AG04449 (cell line): ENCODE data around the gene VPS33A.

Experiments used
- CTCF ChIA-PET: fragments of 350-600 bp; formaldehyde crosslinking; extraction: SDS; loops from one replicate; lab custom pipeline; 2021; ENCODE audit warnings: antibody characterized with exemption; lab: Yijun Ruan, JAX
- POLR2A ChIA-PET: fragments of 400-600, 350-600 bp; formaldehyde crosslinking; extraction: SDS; loops from one replicate; lab custom pipeline; 2020; ENCODE audit warnings: antibody characterized with exemption, inconsistent platforms; lab: Yijun Ruan, JAX
- DNase-seq: peaks from one replicate; pipeline ENCODE4 v3.0.0-alpha.2; 2010; ENCODE audit warnings: low read depth, low spot score
- H3K4me3 ChIP-seq: 2 replicates; pipeline ENCODE4 v1.5.1; 2011; ENCODE audit warnings: low read depth, mild to moderate bottlenecking, control low read depth, low read length
- TF ChIP-seq, protein P1 (sequence below): IDR thresholded peaks from one replicate; pipeline ENCODE4 v1.5.1; 2011; ENCODE audit warnings: mild to moderate bottlenecking, moderate library complexity, low read length, control low read depth, inconsistent platforms; ENCODE audit not compliant: insufficient read depth; ENCODE audit errors: missing control alignments

The VPS33A gene

DNA sequence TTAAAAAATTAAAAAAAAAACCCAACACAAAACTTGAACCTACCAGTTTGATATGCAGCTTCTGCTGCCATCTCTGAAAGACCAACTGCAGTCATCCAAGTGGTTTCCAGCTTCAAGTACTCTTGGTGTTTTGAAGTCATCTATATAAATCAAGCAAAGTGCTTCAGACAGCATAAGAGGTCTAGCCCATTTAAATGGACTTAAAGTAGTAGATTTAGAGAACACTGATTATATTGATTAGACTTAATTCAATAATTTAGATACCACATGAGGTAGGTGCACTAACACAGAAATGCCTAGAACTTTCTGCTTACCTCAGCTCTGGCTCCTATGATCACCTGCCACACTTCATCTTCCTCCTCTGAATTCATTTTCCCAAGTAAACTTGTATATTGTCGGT lies 49.8 kb downstream of the VPS33A start:
- CTCF ChIA-PET: interaction anchor here (1.1 to 1.3 kb wide), 3 partner anchors 11 to 140 kb away, joined by 3 to 4 read pairs (median 3); no protein-coding TSS in a partner anchor

DNA sequence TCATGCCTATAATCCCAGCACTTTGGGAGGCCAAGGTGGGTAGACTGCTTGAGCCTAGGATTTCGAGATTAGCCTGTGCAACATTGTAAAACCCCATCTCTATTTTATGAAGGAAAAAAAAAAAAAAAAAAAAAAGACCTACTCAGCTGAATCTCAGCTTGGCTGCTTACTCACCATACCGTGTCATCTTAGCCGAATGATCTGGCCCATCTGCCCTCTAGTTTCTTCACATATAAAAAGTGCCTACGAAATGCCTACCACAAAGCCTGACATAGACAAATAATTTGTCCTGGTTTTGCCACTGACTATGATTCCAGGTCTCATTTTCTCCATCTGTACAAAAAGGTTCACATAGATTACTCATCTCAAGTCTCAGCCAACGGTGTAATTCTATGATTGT lies 50.5 kb downstream of the VPS33A start:
- TF ChIP-seq, protein P1, sequence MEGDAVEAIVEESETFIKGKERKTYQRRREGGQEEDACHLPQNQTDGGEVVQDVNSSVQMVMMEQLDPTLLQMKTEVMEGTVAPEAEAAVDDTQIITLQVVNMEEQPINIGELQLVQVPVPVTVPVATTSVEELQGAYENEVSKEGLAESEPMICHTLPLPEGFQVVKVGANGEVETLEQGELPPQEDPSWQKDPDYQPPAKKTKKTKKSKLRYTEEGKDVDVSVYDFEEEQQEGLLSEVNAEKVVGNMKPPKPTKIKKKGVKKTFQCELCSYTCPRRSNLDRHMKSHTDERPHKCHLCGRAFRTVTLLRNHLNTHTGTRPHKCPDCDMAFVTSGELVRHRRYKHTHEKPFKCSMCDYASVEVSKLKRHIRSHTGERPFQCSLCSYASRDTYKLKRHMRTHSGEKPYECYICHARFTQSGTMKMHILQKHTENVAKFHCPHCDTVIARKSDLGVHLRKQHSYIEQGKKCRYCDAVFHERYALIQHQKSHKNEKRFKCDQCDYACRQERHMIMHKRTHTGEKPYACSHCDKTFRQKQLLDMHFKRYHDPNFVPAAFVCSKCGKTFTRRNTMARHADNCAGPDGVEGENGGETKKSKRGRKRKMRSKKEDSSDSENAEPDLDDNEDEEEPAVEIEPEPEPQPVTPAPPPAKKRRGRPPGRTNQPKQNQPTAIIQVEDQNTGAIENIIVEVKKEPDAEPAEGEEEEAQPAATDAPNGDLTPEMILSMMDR: no peak
- DNase-seq: no peak
- ChIA-PET CTCF (interaction anchor here (1.3 kb wide), 1 partner anchor 11 kb away, joined by 4 read pairs; no protein-coding TSS in a partner anchor), POLR2A (interaction anchor here (2.0 kb wide), 1 partner anchor 10 kb away, joined by 4 read pairs; the partner anchor contains the start of gene DIABLO)
- no peak overlapping the region for H3K4me3 ChIP-seq

More for the DNA sequence above, 49.8 kb downstream of the VPS33A start:
- no peak overlapping the region for H3K4me3 ChIP-seq
- POLR2A ChIA-PET: interaction anchor here (0.9 kb wide), 1 partner anchor 9 kb away, joined by 3 read pairs; the partner anchor contains the start of gene DIABLO
- no peak for DNase-seq
- TF ChIP-seq, protein P1: no peak

DNA sequence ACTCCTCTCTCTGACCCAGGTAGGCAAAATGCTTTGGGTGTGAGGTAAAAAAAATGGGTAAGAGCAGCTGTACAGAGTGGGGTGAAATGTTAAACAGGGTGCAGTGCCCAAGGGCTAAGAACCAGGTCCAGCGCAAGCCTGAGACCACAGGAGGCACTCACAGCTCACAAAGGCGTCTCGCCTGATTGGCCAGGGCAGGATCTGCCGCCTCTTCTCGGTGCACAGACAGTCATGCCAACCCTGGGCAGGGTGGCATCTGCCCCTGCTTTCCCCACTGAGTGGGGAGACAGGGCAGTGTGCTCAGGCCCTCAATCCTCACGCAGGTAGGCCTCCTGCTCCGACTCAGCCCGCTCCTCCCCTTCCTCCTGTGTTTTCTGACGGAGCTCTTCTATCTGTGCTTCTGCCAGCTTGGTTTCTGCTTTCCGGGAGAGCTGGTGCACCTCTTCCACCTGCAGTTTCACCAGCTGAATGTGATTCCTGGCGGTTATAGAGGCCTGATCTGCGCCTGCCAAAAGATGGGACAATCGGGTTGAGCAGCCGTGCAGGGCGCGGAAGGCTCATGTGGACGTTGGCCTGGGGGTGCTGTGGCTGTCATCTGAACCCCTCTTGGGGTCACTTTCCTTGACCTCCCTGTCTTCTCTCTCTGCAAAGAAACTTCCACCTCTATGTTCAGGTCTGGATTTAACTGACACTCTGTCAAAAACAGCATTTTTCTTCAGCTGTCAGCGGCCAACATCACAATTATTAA lies 58.0 kb downstream of the VPS33A start:
- no peak for DNase-seq
- ChIA-PET CTCF (interaction anchor here (1.4 kb wide), 1 partner anchor 13 kb away, joined by 3 read pairs; no protein-coding TSS in a partner anchor), POLR2A (no interaction called here)
- TF ChIP-seq, protein P1: no peak
- no peak overlapping the region for H3K4me3 ChIP-seq

DNA sequence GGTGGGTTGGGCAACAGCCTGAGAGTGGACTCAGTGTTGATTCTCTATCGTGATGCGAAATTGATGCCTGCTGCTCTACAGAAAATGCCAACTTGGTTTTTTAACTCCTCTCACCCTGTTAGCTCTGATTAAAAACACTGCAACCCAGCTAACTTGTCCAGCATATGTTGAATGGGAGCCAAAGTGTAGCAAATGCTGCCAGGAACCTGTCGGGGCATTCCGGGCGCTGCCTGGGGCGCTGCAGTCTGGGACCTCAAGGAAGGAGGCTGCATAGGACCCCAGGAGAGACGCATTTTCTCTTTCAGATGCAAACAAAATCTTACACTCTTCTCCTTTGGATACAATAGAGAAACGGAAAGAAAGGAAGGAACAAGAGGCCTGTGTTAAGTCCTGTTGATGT lies 58.9 kb downstream of the VPS33A start:
- CTCF ChIA-PET: no interaction called here
- POLR2A ChIA-PET: no interaction called here
- H3K4me3 ChIP-seq: no peak overlapping the region
- no peak for DNase-seq
- TF ChIP-seq, protein P1: no peak

DNA sequence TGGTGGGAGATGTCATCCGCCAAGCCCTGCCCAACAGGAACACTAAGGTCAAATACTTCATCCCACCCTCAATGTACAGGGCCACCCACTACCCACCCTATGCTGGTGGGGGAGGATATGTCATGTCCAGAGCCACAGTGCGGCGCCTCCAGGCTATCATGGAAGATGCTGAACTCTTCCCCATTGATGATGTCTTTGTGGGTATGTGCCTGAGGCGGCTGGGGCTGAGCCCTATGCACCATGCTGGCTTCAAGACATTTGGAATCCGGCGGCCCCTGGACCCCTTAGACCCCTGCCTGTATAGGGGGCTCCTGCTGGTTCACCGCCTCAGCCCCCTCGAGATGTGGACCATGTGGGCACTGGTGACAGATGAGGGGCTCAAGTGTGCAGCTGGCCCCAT lies 59.3 kb downstream of the VPS33A start:
- POLR2A ChIA-PET: no interaction called here
- TF ChIP-seq, protein P1: no peak
- no peak overlapping the region for H3K4me3 ChIP-seq
- no peak for DNase-seq
- CTCF ChIA-PET: no interaction called here

DNA sequence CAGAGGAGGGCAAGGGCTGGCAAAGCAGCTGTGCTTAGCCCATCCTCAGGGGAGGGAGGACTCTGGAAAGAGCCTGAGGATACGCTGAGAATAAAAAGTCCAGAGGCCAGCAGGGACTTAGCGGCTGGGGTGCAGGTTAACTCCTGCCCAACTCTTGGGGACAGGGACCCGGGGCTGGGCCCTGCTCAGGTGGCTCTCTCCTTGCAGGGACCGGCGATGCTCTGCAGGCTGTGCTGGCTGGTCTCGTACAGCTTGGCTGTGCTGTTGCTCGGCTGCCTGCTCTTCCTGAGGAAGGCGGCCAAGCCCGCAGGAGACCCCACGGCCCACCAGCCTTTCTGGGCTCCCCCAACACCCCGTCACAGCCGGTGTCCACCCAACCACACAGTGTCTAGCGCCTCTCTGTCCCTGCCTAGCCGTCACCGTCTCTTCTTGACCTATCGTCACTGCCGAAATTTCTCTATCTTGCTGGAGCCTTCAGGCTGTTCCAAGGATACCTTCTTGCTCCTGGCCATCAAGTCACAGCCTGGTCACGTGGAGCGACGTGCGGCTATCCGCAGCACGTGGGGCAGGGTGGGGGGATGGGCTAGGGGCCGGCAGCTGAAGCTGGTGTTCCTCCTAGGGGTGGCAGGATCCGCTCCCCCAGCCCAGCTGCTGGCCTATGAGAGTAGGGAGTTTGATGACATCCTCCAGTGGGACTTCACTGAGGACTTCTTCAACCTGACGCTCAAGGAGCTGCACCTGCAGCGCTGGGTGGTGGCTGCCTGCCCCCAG lies 60.0 kb downstream of the VPS33A start:
- TF ChIP-seq, protein P1: no peak
- DNase-seq: no peak
- no peak overlapping the region for H3K4me3 ChIP-seq
- CTCF ChIA-PET: no interaction called here
- POLR2A ChIA-PET: no interaction called here
